ENCODE results near the gene STING1.

Gene STING1

DNA sequence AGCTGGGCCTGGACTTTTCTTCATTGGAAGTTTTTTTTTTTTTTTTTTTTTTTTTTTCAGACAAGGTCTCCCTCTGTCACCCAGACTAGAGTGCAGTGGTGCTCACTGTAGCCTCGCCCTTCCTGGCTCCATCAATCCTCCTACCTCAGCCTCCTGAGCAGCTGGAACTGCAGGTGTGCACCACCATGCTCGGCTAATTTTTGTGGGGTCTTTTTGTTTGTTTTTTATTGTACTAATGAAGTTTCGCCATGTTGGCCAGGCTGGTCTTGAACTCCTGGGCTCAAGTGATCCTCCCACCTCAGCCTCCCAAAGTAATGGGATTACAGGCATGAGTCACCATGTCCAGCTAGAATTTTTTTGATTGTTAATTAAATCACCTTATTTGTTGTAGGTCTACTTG lies 46.9 kb downstream of the STING1 start:
- DNase-seq = no peak

DNA sequence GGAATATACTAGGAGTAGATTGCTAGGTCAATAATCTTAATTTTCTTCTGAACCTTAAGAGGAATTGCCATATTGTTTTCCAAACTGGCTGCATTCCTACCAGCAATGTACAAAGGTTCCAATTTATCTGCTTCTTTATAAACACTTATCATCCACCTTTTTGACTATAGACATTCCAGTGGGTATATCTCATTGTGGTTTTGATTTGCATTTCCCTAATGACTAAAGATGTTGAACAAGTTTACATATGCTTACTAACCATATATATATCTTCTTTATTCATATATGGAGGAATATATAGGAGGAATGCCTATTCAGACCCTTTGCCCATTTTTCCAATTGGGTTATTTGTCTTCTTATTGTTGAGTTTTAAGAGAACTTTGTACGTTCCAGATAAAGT lies 50.9 kb downstream of the STING1 start:
- DNase-seq = no peak

DNA sequence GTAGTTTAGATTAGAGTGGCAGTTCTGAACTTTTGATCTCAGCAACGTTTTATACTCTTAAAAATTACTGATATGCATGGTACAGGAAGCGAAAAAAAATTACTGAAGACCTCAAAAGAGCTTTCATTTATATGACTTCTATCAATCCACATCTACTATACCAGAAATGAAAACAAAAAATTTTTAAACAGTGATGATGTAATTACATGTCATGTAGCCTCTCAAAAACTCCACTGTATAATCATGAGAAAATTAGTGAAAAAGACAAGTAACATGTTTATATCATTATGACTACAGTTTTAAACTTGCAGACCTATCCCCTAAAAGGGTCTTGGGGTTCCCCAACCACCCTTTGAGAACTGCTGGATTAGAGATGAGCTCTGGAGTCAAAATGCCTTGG lies 52.5 kb downstream of the STING1 start:
- no peak for DNase-seq

DNA sequence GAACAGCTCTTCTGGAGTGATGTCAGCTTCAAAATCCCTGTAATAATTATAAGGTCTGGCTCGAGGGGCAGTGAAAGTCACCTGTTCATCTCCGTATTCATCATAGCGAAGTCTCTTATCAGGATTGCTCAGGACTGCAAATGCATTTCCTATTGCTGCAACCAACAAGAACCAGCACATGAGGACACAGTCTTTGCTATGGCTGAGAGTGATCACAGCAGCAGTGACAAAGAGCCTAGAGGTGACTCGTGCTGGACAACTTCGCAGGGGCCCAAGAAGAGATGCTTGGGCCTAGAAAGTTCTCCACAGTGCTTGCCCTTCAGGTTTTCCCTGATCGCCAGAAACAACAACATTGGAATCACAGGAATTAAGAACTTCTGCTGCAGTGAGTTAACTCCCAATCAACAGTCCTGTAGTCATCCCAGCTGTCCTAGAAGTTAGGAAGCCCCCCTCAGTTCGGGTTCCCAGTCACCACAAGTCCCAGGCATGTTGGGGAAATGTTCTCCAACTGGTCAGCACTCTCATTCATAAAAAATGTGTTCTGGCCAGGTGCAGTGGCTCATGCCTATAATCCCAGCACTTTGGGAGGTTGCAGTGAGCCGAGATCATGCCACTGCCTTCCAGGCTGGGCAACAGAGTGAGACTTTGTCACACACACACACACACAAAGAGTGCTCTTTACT lies 56.2 kb downstream of the STING1 start:
- DNase-seq = peak; percentile 83

Measured in EL (cell line).